ENCODE measurements around the gene CHST15.

Gene CHST15

GRCh38 chr10:124063750-124064603, 29.4 kb downstream of the CHST15 start:
- no peak overlapping the region for H3K4me3 ChIP-seq (ENCODE audit: low read depth, low read length)
- in situ Hi-C loops (cut with HindIII; ENCODE audit: low sequenced_read_pairs) = no loop called here
- TF ChIP-seq CTCF (IDR thresholded peaks at IDR 0.05; ENCODE audit: low read depth, low read length) = no peak
- DNase-seq (ENCODE audit: low read depth, low spot score) = peak; percentile 84

GRCh38 chr10:124062390-124062789, 31.0 kb downstream of the CHST15 start:
- TF ChIP-seq CTCF (IDR thresholded peaks at IDR 0.05; ENCODE audit: low read depth, low read length) = no peak
- in situ Hi-C loops (cut with HindIII; ENCODE audit: low sequenced_read_pairs) = no loop called here
- no peak overlapping the region for H3K4me3 ChIP-seq (ENCODE audit: low read depth, low read length)
- DNase-seq (ENCODE audit: low read depth, low spot score) = no peak

GRCh38 chr10:124061030-124061429, 32.4 kb downstream of the CHST15 start:
- TF ChIP-seq CTCF (IDR thresholded peaks at IDR 0.05; ENCODE audit: low read depth, low read length) = no peak
- no peak overlapping the region for H3K4me3 ChIP-seq (ENCODE audit: low read depth, low read length)
- in situ Hi-C loops (cut with HindIII; ENCODE audit: low sequenced_read_pairs) = no loop called here
- no peak for DNase-seq (ENCODE audit: low read depth, low spot score)

GRCh38 chr10:124060148-124060720, 33.2 kb downstream of the CHST15 start:
- in situ Hi-C loops (cut with HindIII; ENCODE audit: low sequenced_read_pairs) = no loop called here
- no peak for TF ChIP-seq CTCF (IDR thresholded peaks at IDR 0.05; ENCODE audit: low read depth, low read length)
- H3K4me3 ChIP-seq (ENCODE audit: low read depth, low read length) = no peak overlapping the region
- no peak for DNase-seq (ENCODE audit: low read depth, low spot score)

- no peak for DNase-seq (ENCODE audit: low read depth, low spot score)
- no peak overlapping the region for H3K4me3 ChIP-seq (ENCODE audit: low read depth, low read length)
- in situ Hi-C loops (cut with HindIII; ENCODE audit: low sequenced_read_pairs) = no loop called here
- no peak for TF ChIP-seq CTCF (IDR thresholded peaks at IDR 0.05; ENCODE audit: low read depth, low read length)
Observed at GRCh38 chr10:124059551-124059950, 33.8 kb downstream of the CHST15 start.

- DNase-seq (ENCODE audit: low read depth, low spot score) = no peak
Observed at GRCh38 chr10:124058346-124059003, 34.9 kb downstream of the CHST15 start.

More at GRCh38 chr10:124058346-124059003, 34.9 kb downstream of the CHST15 start:
- no peak for TF ChIP-seq CTCF (IDR thresholded peaks at IDR 0.05; ENCODE audit: low read depth, low read length)
- in situ Hi-C loops (cut with HindIII; ENCODE audit: low sequenced_read_pairs) = no loop called here
- H3K4me3 ChIP-seq (ENCODE audit: low read depth, low read length) = no peak overlapping the region

Measured in astrocyte of the spinal cord (primary cell).